OCI-LY1 (cell line): ENCODE data around the gene UNC5B.

Experiments used
- H2AFZ ChIP-seq: fragments of 200-600 bp; sonication (generic), shearing (Covaris generic); 2 replicates; pipeline ENCODE4 v1.6.0; 2014; ENCODE audit warnings: antibody characterized with exemption, mild to moderate bottlenecking, low read length
- H3F3A ChIP-seq: fragments of 200-600 bp; sonication (generic), shearing (Covaris generic); 2 replicates; pipeline ENCODE4 v1.6.0; 2014; ENCODE audit warnings: mild to moderate bottlenecking, antibody characterized with exemption, low read length, moderate library complexity; ENCODE audit not compliant: insufficient read depth
- H3K27ac ChIP-seq: fragments of 200-600 bp; sonication (generic); 2 replicates; pipeline ENCODE4 v1.5.1; 2014; ENCODE audit warnings: low read length, mixed run types, mild to moderate bottlenecking, low read depth; ENCODE audit not compliant: poor library complexity, severe bottlenecking
- H3K27me3 ChIP-seq: fragments of 200-600 bp; sonication (generic); 2 replicates; pipeline ENCODE4 v1.6.0; 2014; ENCODE audit warnings: antibody characterized with exemption, mild to moderate bottlenecking, low read length, moderate library complexity; ENCODE audit not compliant: insufficient read depth
- H3K36me3 ChIP-seq: fragments of 200-600 bp; sonication (generic); 2 replicates; pipeline ENCODE4 v1.6.1; 2014; ENCODE audit warnings: mild to moderate bottlenecking, antibody characterized with exemption, low read length, moderate library complexity, mixed read lengths; ENCODE audit not compliant: insufficient read depth
- H3K4me1 ChIP-seq: fragments of 200-600 bp; sonication (generic); 2 replicates; pipeline ENCODE4 v1.5.1; 2014; ENCODE audit warnings: mild to moderate bottlenecking, low read length, moderate library complexity; ENCODE audit not compliant: insufficient read depth, severe bottlenecking
- H3K4me2 ChIP-seq: fragments of 200-600 bp; sonication (generic), shearing (Covaris generic); 2 replicates; pipeline ENCODE4 v1.6.1; 2014; ENCODE audit warnings: low read length
- H3K4me3 ChIP-seq: fragments of 200-600 bp; sonication (generic); 2 replicates; pipeline ENCODE4 v1.5.1; 2014; ENCODE audit warnings: low read length, low read depth, mild to moderate bottlenecking, mixed read lengths; ENCODE audit not compliant: poor library complexity, severe bottlenecking
- H3K79me2 ChIP-seq: fragments of 200-600 bp; shearing (Covaris generic); 2 replicates; pipeline ENCODE4 v1.6.1; 2016; ENCODE audit warnings: mixed run types, low read length, mixed read lengths; ENCODE audit not compliant: insufficient read depth
- H3K9ac ChIP-seq: fragments of 200-600 bp; sonication (generic), shearing (Covaris generic); 2 replicates; pipeline ENCODE4 v1.6.1; 2014; ENCODE audit warnings: mild to moderate bottlenecking, low read length, mixed read lengths
- H3K9me2 ChIP-seq: fragments of 200-600 bp; sonication (generic), shearing (Covaris generic); 2 replicates; pipeline ENCODE4 v1.6.1; 2014; ENCODE audit warnings: low read depth, mild to moderate bottlenecking, low read length, mixed read lengths
- H3K9me3 ChIP-seq: fragments of 200-600 bp; shearing (Covaris generic); 2 replicates; pipeline ENCODE4 v1.6.1; 2014; ENCODE audit warnings: low read length, mixed read lengths
- H4K20me1 ChIP-seq: fragments of 200-600 bp; sonication (generic), shearing (Covaris generic); 2 replicates; pipeline ENCODE4 v1.6.0; 2016; ENCODE audit warnings: mild to moderate bottlenecking, low read length; ENCODE audit not compliant: insufficient read depth
- EZH2 ChIP-seq: fragments of 200-600 bp; sonication (generic), shearing (Covaris generic); IDR thresholded peaks from 2 replicates; pipeline ENCODE4 v1.8.0; 2017; ENCODE audit warnings: borderline replicate concordance, mixed run types, mild to moderate bottlenecking, antibody characterized with exemption, low read length, moderate library complexity, mixed read lengths
- TF ChIP-seq, protein P1 (sequence below): fragments of 200-600 bp; sonication (generic), shearing (Covaris generic); IDR thresholded peaks from 2 replicates; pipeline ENCODE4 v1.5.1; 2017; ENCODE audit warnings: mild to moderate bottlenecking, antibody characterized with exemption, low read length, moderate library complexity, mixed read lengths

Gene UNC5B

DNA sequence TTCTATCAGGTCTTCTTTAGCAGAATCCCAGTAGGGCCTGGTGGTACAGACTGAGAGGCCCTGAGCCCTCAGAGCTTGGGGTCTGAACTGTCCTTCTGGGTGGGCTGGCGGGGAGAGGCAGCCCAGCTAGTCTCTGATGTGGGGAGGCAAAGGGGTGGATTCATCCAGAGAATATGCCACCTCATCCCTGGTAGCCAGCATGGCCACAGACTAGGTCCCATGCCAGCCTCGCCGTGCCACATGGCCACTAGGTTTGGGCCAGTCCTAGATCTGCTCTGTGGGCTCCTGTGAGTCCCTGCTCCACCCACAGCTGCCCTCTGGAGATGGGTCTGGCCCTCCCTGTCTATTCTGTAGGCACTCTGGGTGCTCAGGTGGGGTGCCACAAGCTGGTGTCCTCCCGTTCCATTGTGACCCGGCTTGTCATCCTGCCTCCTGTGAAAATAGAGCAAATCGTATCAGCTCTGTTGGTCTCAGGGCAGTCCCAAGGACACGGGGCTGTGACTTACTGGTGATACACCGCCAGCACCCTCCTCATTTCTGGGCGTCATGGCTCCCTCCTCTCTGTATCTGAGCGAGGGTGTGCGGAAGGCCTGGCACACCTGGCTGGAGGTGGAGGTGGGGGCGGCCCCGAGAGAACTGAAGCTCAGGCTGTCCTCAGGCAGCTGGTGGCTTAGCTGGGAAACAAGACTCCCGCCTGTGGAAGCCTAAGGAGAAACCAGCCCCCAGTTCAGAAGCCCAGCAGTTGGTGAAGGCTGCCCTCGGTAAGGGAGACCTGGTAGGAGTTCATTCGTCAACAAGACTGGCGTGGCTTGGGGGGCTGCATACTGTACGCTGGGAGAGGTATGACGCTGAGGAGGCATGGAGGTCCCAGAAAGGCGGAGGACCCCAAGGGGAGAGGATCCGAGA, 33.3 kb downstream of the UNC5B start:
- H3K4me2 ChIP-seq, result no peak overlapping the region
- TF ChIP-seq, protein P1, sequence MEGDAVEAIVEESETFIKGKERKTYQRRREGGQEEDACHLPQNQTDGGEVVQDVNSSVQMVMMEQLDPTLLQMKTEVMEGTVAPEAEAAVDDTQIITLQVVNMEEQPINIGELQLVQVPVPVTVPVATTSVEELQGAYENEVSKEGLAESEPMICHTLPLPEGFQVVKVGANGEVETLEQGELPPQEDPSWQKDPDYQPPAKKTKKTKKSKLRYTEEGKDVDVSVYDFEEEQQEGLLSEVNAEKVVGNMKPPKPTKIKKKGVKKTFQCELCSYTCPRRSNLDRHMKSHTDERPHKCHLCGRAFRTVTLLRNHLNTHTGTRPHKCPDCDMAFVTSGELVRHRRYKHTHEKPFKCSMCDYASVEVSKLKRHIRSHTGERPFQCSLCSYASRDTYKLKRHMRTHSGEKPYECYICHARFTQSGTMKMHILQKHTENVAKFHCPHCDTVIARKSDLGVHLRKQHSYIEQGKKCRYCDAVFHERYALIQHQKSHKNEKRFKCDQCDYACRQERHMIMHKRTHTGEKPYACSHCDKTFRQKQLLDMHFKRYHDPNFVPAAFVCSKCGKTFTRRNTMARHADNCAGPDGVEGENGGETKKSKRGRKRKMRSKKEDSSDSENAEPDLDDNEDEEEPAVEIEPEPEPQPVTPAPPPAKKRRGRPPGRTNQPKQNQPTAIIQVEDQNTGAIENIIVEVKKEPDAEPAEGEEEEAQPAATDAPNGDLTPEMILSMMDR, result no peak
- TF ChIP-seq EZH2, result no peak
- no peak overlapping the region for H3K4me3 ChIP-seq
- H3K36me3 ChIP-seq, result no peaks in the 10 kb centered on the region
- no peaks in the 10 kb centered on the region for H3K4me1 ChIP-seq
- peaks cover 15% of the 10 kb centered on the region; the same call in 1 of the 2 replicates for H3K27me3 ChIP-seq
- no peaks in the 10 kb centered on the region for H3K9me3 ChIP-seq
- H4K20me1 ChIP-seq, result no peaks in the 10 kb centered on the region
- H2AFZ ChIP-seq, result no peak overlapping the region
- H3K9ac ChIP-seq, result no peak overlapping the region
- no peaks in the 10 kb centered on the region for H3F3A ChIP-seq
- no peaks in the 10 kb centered on the region for H3K9me2 ChIP-seq
- H3K27ac ChIP-seq, result no peak overlapping the region
- H3K79me2 ChIP-seq, result no peaks in the 10 kb centered on the region

DNA sequence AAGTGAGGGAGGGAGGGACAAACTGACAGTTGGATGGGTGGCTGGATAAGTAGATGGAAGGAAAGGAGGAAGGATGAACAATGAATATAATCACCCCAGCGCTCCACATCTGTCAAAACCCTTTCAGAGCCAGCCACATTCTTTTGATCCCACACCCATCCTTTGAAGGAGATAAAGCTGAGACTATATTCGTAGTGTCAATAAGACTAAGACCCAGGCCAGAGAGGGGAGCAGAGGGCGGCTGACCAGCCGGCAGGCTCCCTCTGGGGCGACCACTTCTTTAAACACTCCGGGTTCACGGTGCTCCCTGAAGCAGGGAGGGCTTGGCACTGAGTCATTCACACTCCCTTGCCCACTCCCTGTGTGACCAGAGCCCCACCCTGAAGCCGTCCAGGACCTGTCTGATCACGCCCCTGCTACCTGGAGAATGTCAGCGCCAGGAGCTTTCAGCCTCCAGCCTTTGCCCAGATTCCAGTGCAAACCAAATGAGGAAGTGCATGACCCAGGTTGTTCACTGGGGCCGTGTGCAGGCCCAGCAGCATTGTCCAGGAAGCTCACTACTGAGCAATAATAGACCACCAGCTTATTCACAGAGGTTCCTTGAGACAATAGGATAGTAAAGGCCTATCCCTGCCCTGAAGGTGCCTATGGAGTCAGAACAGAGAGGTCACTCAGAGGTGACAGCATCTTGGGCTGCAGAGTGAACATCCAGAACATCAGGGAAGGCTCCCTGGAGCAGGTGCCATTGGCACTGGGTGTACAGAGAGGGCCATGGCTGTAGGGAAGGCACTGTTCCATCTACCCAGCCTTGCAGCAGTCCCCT, 34.4 kb downstream of the UNC5B start:
- no peaks in the 10 kb centered on the region for H3K36me3 ChIP-seq
- TF ChIP-seq EZH2, result no peak
- TF ChIP-seq, protein P1, result no peak
- no peak overlapping the region for H3K9ac ChIP-seq
- H4K20me1 ChIP-seq, result no peaks in the 10 kb centered on the region
- no peak overlapping the region for H3K4me3 ChIP-seq
- H3K27me3 ChIP-seq, result peaks cover 15% of the 10 kb centered on the region; the same call in 1 of the 2 replicates
- no peak overlapping the region for H3K27ac ChIP-seq
- no peak overlapping the region for H3K4me2 ChIP-seq
- no peaks in the 10 kb centered on the region for H3K79me2 ChIP-seq
- H3K9me3 ChIP-seq, result no peaks in the 10 kb centered on the region
- no peaks in the 10 kb centered on the region for H3K4me1 ChIP-seq
- no peak overlapping the region for H2AFZ ChIP-seq
- H3K9me2 ChIP-seq, result no peaks in the 10 kb centered on the region
- H3F3A ChIP-seq, result no peaks in the 10 kb centered on the region

DNA sequence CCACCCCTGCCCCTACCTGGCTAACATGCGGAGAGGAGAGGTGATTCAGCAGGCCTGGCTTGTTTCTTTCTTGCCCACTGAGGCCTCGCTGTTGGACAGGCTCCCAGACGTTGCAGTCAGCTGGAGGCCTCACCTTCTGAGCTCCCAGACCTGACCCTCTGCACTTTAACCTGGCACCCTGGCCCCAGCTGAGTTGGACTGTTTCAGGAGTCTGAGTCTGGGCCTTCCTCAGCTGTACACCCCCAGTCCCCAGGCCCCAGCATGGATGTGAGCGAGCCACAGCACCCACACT, 35.0 kb downstream of the UNC5B start:
- TF ChIP-seq EZH2, result no peak
- TF ChIP-seq, protein P1, result no peak
- H3K9me2 ChIP-seq, result no peaks in the 10 kb centered on the region
- H3K4me3 ChIP-seq, result no peak overlapping the region
- no peaks in the 10 kb centered on the region for H3K9me3 ChIP-seq
- H3F3A ChIP-seq, result no peaks in the 10 kb centered on the region
- H3K36me3 ChIP-seq, result no peaks in the 10 kb centered on the region
- no peaks in the 10 kb centered on the region for H4K20me1 ChIP-seq
- no peak overlapping the region for H3K27ac ChIP-seq
- H3K27me3 ChIP-seq, result peaks cover 15% of the 10 kb centered on the region; the same call in 1 of the 2 replicates
- H3K4me2 ChIP-seq, result no peak overlapping the region
- no peaks in the 10 kb centered on the region for H3K79me2 ChIP-seq
- H2AFZ ChIP-seq, result no peak overlapping the region
- H3K4me1 ChIP-seq, result no peaks in the 10 kb centered on the region
- no peak overlapping the region for H3K9ac ChIP-seq
